Renal cortical epithelial cell (primary cell): ENCODE measurements around the gene CDCP2. TPM values are rescaled to one million over a fixed set of nuclear protein-coding genes. Genes with fewer than 3 reads are reported as not detected.

Source experiments
- DNase-seq: peaks from one replicate; pipeline ENCODE4 v3.0.0-alpha.2; 2011; ENCODE audit warnings: low read depth
- total RNA-seq: library from RNA; depleted of rRNA; stranded (reverse); fragments of >200 nt; gene quantifications from 2 replicates; pipeline ENCODE4 v1.2.3, GENCODE V29; 2014

CDCP2 gene
- total RNA-seq, 1 donor from 2014 or later, result not detected

- DNase-seq, result no peak
Observed at GRCh38 chr1:54094001-54094729, 58.6 kb downstream of the CDCP2 start.

GRCh38 chr1:54091666-54092065 is 61.1 kb downstream of the CDCP2 start:
- no peak for DNase-seq

GRCh38 chr1:54088385-54088784 is 64.4 kb downstream of the CDCP2 start:
- no peak for DNase-seq

- no peak for DNase-seq
Observed at GRCh38 chr1:54086754-54087153, 66.0 kb downstream of the CDCP2 start.

- DNase-seq, result no peak
Observed at GRCh38 chr1:54084794-54085193, 68.0 kb downstream of the CDCP2 start.

Other genes with a start within 250 kb of the CDCP2 start
- gene IFT25, start 207.3 kb downstream of the CDCP2 start, total RNA-seq, result 20.5 and 23.7 TPM in 2 replicates
- gene LRRC42, start 206.7 kb downstream of the CDCP2 start, total RNA-seq, result 38.6 and 40.8 TPM in 2 replicates
- not detected in 2 replicates for gene LDLRAD1, start 134.8 kb downstream of the CDCP2 start, total RNA-seq
- gene TMEM59, start 99.8 kb downstream of the CDCP2 start, total RNA-seq, result 227 and 426 TPM in 2 replicates
- gene TCEANC2, start 99.4 kb downstream of the CDCP2 start, total RNA-seq, result 2.1 and 5.3 TPM in 2 replicates
- 2.6 and 6.0 TPM in 2 replicates for gene CYB5RL, start 47.0 kb upstream of the CDCP2 start, total RNA-seq
- gene MRPL37, start 47.2 kb upstream of the CDCP2 start, total RNA-seq, result 33.3 and 44.8 TPM in 2 replicates